GM13977 (cell line): ENCODE results near the gene USPL1.

Experiments used
- DNase-seq: peaks from one replicate; pipeline ENCODE4 v3.0.0; 2012; ENCODE audit warnings: low spot score
- in situ Hi-C: fragments of 300-500 bp; cut with MboI; formaldehyde crosslinking; loops from one replicate; pipeline ENCODE4 v1.12.0; 2022; ENCODE audit warnings: low sequenced_read_pairs, low pct_unique_long_range_greater_than_20kb, mixed read lengths, inconsistent platforms; ENCODE audit not compliant: unreplicated experiment
- TF ChIP-seq, protein P1 (sequence below): IDR thresholded peaks from 2 replicates; pipeline ENCODE4 v1.5.1; 2012; ENCODE audit warnings: mild to moderate bottlenecking, control low read depth; ENCODE audit not compliant: insufficient read depth; ENCODE audit errors: extremely low read depth, missing control alignments

The USPL1 gene

DNA sequence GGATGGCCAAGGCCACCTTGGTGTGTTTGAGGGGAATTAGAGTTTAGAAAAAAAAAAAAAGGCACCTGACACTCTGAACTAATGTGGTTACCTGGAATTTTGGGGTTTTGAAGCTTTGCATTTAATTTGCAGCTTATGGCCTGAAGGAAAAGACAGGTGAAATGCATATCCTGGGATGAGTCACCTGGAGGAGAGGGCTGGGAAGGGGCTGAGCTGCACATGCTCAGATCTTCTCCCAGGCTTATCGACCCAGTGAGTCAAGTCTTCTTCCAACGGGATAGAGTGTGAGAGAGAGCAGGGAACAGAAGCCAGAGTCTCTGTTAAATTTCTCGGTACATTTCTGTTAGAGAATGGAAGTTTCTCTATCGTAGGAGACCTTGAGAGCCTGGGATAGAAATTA, 88.0 kb downstream of the USPL1 start:
- DNase-seq = no peak
- TF ChIP-seq, protein P1, sequence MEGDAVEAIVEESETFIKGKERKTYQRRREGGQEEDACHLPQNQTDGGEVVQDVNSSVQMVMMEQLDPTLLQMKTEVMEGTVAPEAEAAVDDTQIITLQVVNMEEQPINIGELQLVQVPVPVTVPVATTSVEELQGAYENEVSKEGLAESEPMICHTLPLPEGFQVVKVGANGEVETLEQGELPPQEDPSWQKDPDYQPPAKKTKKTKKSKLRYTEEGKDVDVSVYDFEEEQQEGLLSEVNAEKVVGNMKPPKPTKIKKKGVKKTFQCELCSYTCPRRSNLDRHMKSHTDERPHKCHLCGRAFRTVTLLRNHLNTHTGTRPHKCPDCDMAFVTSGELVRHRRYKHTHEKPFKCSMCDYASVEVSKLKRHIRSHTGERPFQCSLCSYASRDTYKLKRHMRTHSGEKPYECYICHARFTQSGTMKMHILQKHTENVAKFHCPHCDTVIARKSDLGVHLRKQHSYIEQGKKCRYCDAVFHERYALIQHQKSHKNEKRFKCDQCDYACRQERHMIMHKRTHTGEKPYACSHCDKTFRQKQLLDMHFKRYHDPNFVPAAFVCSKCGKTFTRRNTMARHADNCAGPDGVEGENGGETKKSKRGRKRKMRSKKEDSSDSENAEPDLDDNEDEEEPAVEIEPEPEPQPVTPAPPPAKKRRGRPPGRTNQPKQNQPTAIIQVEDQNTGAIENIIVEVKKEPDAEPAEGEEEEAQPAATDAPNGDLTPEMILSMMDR = no peak
- in situ Hi-C loops = no loop called here

DNA sequence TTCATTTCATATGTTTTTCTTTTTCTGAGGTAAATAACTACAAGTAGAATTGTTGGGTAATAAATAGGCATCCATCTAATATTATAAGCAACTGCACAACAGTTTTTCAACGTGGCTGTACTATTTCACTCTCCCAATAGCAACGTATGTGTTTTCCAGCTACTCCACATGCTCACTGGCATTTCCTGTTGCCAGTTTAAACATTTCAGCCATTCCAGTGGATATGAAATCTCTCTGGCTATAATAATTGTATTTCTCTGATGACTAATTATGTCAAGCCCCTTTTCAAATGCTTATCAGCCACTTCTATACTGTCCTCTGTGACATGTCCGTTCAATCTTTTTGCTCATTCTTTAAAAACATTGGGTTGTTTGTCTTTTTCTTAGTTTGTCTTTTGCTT, 90.8 kb downstream of the USPL1 start:
- in situ Hi-C loops = no loop called here
- no peak for DNase-seq
- TF ChIP-seq, protein P1 = no peak
